GM10847 (cell line): ENCODE results near the gene RBBP8.

Source experiments
- POLR2A ChIP-seq: IDR thresholded peaks from 2 replicates; pipeline ENCODE4 v1.6.1; 2011; ENCODE audit not compliant: insufficient read length; ENCODE audit errors: extremely low read depth

The RBBP8 gene

GRCh38 chr18:22933966-22934423 lies 867 bp downstream of the RBBP8 start:
- TF ChIP-seq POLR2A: no peak

- TF ChIP-seq POLR2A: no peak
Observed at GRCh38 chr18:22934789-22935188, 1.7 kb downstream of the RBBP8 start.

GRCh38 chr18:22935431-22935830 lies 2.3 kb downstream of the RBBP8 start:
- no peak for TF ChIP-seq POLR2A

- no peak for TF ChIP-seq POLR2A
Observed at GRCh38 chr18:22936515-22936914, 3.4 kb downstream of the RBBP8 start.

DNA sequence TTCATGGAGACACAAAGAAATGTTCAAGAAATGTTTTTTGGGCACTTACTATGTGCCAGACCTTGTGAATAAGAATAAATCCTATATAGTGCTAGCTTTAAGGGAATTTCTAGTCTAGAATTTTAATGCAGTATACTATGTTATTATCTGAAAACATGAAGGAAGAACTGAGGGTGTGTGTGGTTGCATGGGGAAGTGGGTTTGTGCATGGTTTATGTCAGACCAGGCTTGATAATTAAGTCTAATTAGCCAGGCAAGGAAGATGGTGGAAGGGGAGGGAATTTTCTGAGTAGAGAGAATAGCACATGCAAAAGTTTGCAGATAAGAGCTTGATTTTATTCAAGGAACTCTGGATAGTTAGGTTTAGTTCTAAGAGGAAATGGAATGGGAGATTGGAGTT lies 6.5 kb downstream of the RBBP8 start:
- TF ChIP-seq POLR2A: no peak

GRCh38 chr18:22943847-22944246 lies 10.7 kb downstream of the RBBP8 start:
- no peak for TF ChIP-seq POLR2A

DNA sequence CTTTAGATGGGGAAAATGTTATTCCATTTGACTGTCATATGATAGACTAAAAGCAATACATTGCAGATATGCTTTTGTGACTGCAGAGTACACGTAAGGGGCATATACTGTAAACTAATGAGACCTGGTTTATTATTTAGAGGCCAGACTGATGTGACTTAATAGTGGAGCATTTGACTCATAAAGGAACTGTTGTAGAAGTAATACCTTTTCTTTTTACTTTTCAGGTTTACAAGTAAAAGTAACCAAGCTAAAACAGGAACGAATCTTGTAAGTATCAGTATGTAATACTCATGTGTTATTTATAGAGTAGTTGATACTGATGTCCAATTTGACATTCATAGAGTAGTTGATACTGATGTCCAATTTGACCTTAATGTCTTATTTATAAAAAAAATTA lies 13.1 kb downstream of the RBBP8 start:
- TF ChIP-seq POLR2A: no peak

- no peak for TF ChIP-seq POLR2A
Observed at GRCh38 chr18:22946846-22947245, 13.7 kb downstream of the RBBP8 start.

DNA sequence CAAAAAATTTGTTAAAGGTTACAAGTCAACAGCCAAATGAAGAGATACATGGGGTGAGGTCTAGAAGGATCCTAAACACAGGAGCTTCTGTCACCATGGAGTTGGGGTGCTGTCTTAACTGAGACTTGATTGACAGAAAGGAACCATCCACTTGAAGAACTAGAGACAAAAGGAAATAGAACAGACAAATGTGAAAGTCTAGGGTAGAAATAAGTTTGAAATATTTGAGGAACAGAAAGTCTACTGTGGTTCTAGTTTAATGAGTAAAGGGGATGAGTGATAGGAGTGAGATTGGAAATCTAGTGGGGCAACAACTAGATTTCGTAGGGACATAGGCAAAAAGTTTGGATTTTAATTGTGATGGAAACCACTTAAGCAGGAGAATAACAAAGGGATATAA lies 18.7 kb downstream of the RBBP8 start:
- TF ChIP-seq POLR2A: no peak

DNA sequence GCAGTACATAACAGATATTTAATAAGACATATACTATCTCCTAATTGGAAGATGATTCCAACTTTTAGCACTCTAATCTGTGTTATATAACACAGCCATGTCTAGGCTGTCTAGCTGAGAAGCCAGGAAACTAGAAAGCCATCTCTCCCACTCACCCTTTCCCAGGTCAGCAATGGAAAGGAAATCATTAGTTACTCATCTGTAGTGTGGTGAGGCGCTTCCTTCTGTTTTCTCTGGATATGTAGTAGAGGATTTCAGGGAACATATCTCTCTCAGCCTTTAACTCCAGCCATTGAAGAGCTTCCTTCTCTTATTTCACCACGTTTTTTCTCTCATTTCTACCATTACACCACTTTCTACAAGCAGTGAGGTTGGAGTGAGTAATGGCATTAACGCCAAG lies 19.4 kb downstream of the RBBP8 start:
- no peak for TF ChIP-seq POLR2A

DNA sequence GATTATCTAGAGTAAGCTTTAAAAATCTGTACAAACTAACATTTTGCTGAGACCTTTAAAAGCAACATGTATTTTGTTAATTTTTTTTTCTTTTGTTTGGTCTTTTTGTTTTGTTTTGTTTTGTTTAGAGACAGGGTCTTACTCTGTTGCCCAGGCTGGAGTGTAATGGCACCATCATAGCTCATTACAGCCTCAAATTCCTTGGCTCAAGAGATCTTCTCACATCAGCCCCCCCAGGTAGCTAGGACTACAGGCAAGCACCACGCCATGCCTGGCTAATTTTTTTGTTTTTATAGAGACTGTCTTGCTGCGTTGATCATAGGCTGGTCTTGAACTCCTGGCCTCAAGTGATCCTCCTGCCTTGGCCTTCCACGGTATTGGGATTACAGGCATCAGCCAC lies 23.1 kb downstream of the RBBP8 start:
- no peak for TF ChIP-seq POLR2A

GRCh38 chr18:22961156-22961555 lies 28.0 kb downstream of the RBBP8 start:
- TF ChIP-seq POLR2A: no peak

- no peak for TF ChIP-seq POLR2A
Observed at GRCh38 chr18:22962004-22962403, 28.9 kb downstream of the RBBP8 start.

DNA sequence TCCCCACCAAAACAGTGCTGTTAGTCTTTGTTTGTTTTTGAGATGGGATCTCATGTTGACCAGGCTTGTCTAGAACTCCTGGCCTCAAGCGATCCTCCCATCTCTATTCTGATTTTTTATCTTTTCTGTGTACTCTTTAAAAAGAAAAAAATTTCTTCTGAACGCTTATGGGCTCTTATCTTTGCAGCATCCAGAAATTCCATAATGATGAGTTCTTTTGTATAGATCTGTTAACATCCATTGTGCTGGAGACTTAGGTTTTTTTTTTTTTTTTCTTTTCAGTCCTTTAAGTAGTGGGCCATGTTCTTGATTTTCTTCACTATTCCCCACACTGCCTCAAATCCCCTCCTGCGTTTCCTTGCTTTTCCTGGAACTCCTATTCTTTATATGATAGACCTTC lies 31.0 kb downstream of the RBBP8 start:
- no peak for TF ChIP-seq POLR2A

GRCh38 chr18:22964722-22965121 lies 31.6 kb downstream of the RBBP8 start:
- no peak for TF ChIP-seq POLR2A

DNA sequence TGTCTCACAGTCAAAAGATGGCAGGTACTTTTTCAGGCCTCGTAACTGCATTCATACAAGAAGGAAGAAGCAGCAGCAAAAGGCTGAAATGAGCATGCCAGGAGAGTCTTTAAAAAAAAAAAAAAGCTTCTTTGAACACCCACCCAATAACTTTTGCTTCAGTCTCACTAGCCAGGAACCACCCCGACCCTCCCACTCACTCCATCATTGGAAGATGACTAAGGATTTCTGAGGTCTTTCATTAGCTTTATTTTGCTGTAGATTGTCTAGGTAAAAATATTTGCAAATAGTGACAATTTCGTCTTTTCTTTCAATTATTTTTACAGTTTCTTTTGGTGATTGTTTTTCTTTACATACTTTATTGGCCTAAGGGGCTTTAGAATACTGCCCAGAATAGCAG lies 37.9 kb downstream of the RBBP8 start:
- no peak for TF ChIP-seq POLR2A

DNA sequence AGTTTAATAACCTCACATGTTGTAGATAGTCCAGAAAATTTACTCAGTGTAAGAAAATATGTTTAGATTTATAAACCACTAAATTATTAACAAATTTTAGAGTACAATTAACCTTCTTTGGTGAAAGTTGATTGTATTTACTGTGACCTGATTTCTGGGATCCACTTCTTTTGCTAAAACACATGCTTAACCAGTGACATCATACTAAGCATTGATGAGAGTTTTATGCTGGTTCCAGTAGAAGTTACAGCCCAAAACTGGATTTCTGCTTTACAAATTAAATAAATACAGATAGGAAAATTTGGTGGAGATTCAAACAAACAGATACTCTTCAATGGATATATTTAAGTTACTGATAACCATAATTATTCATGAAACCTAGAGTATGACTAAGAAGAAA lies 40.9 kb downstream of the RBBP8 start:
- no peak for TF ChIP-seq POLR2A

DNA sequence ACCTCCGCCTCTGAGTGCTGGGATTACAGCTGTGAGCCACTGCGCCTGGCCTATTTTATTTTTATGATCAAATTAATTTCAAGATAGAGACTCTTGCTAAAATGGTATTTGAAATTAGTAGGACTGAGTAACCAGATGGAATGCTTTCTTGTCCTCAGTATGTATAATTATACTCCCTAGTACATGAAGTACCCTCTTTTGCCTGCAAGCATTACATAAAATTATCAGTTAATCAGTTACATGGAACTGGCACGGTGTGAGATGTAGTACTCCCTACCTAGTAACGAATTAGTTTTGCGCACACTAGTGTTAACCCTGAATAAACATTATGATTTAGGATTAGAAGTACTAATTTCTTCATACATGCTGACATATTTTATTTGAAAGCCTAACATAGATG lies 41.6 kb downstream of the RBBP8 start:
- no peak for TF ChIP-seq POLR2A
